ENCODE measurements around the gene SRC. TPM values are rescaled to one million over a fixed set of nuclear protein-coding genes. Genes with fewer than 3 reads are reported as not detected.

SRC gene
- total RNA-seq, 1 experiment from 2014 or later = 55.6 TPM

GRCh38 chr20:37453288-37453687, 107.3 kb downstream of the SRC start:
- Histone ChIP-seq H3K4me3 (ENCODE audit: low read length) (no peak overlapping the region), H3K36me3 (ENCODE audit: low read depth, low read length) (no peaks in the 10 kb centered on the region), H4K20me1 (ENCODE audit: low read length) (no peaks in the 10 kb centered on the region), H3K9ac (ENCODE audit: low read length) (no peak overlapping the region), H3K27me3 (ENCODE audit: low read length) (0 out of 2 replicates have a peak, but pooled peaks cover 3% of the 10 kb centered on the region), H3F3A (ENCODE audit: low read length, unreplicated experiment) (no peaks in the 10 kb centered on the region), H3K27ac (ENCODE audit: low read length) (no peak overlapping the region), H3K79me2 (ENCODE audit: low read length) (no peaks in the 10 kb centered on the region), H3K9me3 (ENCODE audit: low read length) (no peaks in the 10 kb centered on the region), H2AFZ (ENCODE audit: low read length) (no peak overlapping the region), H3K4me2 (ENCODE audit: low read length) (no peak overlapping the region), H3K4me1 (ENCODE audit: insufficient read depth, low read length) (no peaks in the 10 kb centered on the region), H3K9me2 (replicated peaks; ENCODE audit: low read length) (no peaks in the 10 kb centered on the region)
- CTCF ChIA-PET = no interaction called here
- no TSS peak for BruUV-seq (replicated peaks)
- ATAC-seq (no peak), DNase-seq (no peak)
- TF ChIP-seq CTCF (conservative IDR thresholded peaks at IDR 0.05; ENCODE audit: low read depth, low read length) (no peak), EZH2phosphoT487 (IDR thresholded peaks at IDR 0.05; ENCODE audit: borderline replicate concordance, low read length) (no peak), EZH2 (IDR thresholded peaks at IDR 0.05; ENCODE audit: low read length, unreplicated experiment) (no peak)
- intact Hi-C loops (cut with micrococcal nuclease) = no loop called here
- POLR2A ChIA-PET (ENCODE audit: unreplicated experiment) = no interaction called here

- H3K27me3 ChIP-seq (ENCODE audit: low read length) = 0 out of 2 replicates have a peak, but pooled peaks cover 3% of the 10 kb centered on the region
- ChIA-PET CTCF (no interaction called here), POLR2A (ENCODE audit: unreplicated experiment) (no interaction called here)
- H2AFZ ChIP-seq (ENCODE audit: low read length) = no peak overlapping the region
- no peak overlapping the region for H3K4me2 ChIP-seq (ENCODE audit: low read length)
- intact Hi-C loops (cut with micrococcal nuclease) = no loop called here
- no peak for DNase-seq
- no peaks in the 10 kb centered on the region for H3K9me2 ChIP-seq (replicated peaks; ENCODE audit: low read length)
- H4K20me1 ChIP-seq (ENCODE audit: low read length) = no peaks in the 10 kb centered on the region
- H3F3A ChIP-seq (ENCODE audit: low read length, unreplicated experiment) = no peaks in the 10 kb centered on the region
- H3K36me3 ChIP-seq (ENCODE audit: low read depth, low read length) = no peaks in the 10 kb centered on the region
- H3K79me2 ChIP-seq (ENCODE audit: low read length) = no peaks in the 10 kb centered on the region
- no peak overlapping the region for H3K4me3 ChIP-seq (ENCODE audit: low read length)
- H3K27ac ChIP-seq (ENCODE audit: low read length) = no peak overlapping the region
- no peak for TF ChIP-seq EZH2 (IDR thresholded peaks at IDR 0.05; ENCODE audit: low read length, unreplicated experiment)
- TF ChIP-seq EZH2phosphoT487 (IDR thresholded peaks at IDR 0.05; ENCODE audit: borderline replicate concordance, low read length) = no peak
- no peak overlapping the region for H3K9ac ChIP-seq (ENCODE audit: low read length)
- no TSS peak for BruUV-seq (replicated peaks)
- no peaks in the 10 kb centered on the region for H3K4me1 ChIP-seq (ENCODE audit: insufficient read depth, low read length)
- no peaks in the 10 kb centered on the region for H3K9me3 ChIP-seq (ENCODE audit: low read length)
- ATAC-seq = no peak
Measured at GRCh38 chr20:37453836-37454235, 107.9 kb downstream of the SRC start.

GRCh38 chr20:37454636-37455385, 108.9 kb downstream of the SRC start:
- Histone ChIP-seq H3F3A (ENCODE audit: low read length, unreplicated experiment) (no peaks in the 10 kb centered on the region), H2AFZ (ENCODE audit: low read length) (no peak overlapping the region), H3K4me3 (ENCODE audit: low read length) (no peak overlapping the region), H4K20me1 (ENCODE audit: low read length) (no peaks in the 10 kb centered on the region), H3K4me2 (ENCODE audit: low read length) (no peak overlapping the region), H3K27me3 (ENCODE audit: low read length) (0 out of 2 replicates have a peak, but pooled peaks cover 3% of the 10 kb centered on the region), H3K9me3 (ENCODE audit: low read length) (no peaks in the 10 kb centered on the region), H3K27ac (ENCODE audit: low read length) (no peak overlapping the region), H3K36me3 (ENCODE audit: low read depth, low read length) (no peaks in the 10 kb centered on the region), H3K79me2 (ENCODE audit: low read length) (no peaks in the 10 kb centered on the region), H3K9ac (ENCODE audit: low read length) (no peak overlapping the region), H3K9me2 (replicated peaks; ENCODE audit: low read length) (no peaks in the 10 kb centered on the region), H3K4me1 (ENCODE audit: insufficient read depth, low read length) (no peaks in the 10 kb centered on the region)
- TF ChIP-seq EZH2 (IDR thresholded peaks at IDR 0.05; ENCODE audit: low read length, unreplicated experiment) (no peak), CTCF (conservative IDR thresholded peaks at IDR 0.05; ENCODE audit: low read depth, low read length) (no peak), EZH2phosphoT487 (IDR thresholded peaks at IDR 0.05; ENCODE audit: borderline replicate concordance, low read length) (no peak)
- BruUV-seq (replicated peaks) = no TSS peak
- ATAC-seq (no peak), DNase-seq (no peak)
- ChIA-PET CTCF (no interaction called here), POLR2A (ENCODE audit: unreplicated experiment) (no interaction called here)
- intact Hi-C loops (cut with micrococcal nuclease) = no loop called here

Other genes with a start within 250 kb of the SRC start
- 257 and 274 TPM in 2 replicates for gene RPN2, start 166.8 kb upstream of the SRC start, total RNA-seq (2014; rRNA removed)
- gene MROH8, start 166.6 kb upstream of the SRC start, total RNA-seq (2014; rRNA removed) = 0.58 and 0.98 TPM in 2 replicates
- gene GHRH, start 84.3 kb upstream of the SRC start, total RNA-seq (2014; rRNA removed) = not detected in 2 replicates
- 21.9 and 27.5 TPM in 2 replicates for gene MANBAL, start 56.5 kb upstream of the SRC start, total RNA-seq (2014; rRNA removed)
- not detected in 2 replicates for gene NNAT, start 175.1 kb downstream of the SRC start, total RNA-seq (2014; rRNA removed)
- 100 and 120 TPM in 2 replicates for gene BLCAP, start 181.7 kb downstream of the SRC start, total RNA-seq (2014; rRNA removed)

Data from PC-3 (cell line).